ENCODE results near the gene SPATA2L.
A peak's percentile ranks its signal among the peaks of the same experiment; 100 is the strongest.
"Not testable (repeated sequence)": the region's sequence is repeated elsewhere in the genome, so short reads cannot be mapped to it uniquely, and the experiment has no call there.

SPATA2L gene

DNA sequence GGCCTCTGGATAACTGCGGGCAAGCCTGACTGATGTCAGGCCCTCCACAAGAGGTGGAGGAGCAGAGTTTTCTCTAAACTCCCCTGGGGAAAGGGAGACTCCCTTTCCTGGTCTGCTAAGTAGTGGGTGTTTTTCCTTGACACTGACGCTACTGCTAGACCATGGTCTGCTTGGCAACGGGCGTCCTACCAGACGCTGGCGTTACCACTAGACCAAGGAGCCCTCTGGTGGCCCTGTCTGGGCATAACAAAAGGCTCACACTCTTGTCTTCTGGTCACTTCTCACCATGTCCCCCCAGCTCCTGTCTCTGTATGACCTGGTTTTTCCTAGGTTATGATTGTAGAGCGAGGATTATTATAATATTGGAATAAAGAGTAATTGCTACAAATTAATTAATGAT lies 34.5 kb downstream of the SPATA2L start:
- not testable (repeated sequence) for H3K27ac ChIP-seq

DNA sequence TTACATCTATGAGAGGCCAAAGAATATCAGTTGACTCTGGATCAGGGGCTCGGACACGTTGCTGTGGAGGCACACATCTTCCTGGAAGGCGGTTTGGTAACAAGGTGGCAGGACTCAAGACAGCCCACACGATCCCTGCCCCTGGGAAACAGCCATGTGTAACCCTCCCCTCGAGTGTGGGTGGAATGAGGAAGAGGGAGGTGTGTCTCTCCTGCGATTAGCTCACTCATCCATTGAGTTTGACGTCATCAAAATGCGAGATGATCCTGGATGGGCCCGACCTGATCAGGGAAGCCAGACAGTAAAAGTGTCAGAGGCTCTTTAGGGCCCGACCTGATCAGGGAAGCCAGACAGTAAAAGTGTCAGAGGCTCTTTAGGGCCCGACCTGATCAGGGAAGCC lies 37.3 kb downstream of the SPATA2L start:
- H3K27ac ChIP-seq = not testable (repeated sequence)

More for the DNA sequence above, 34.5 kb downstream of the SPATA2L start:
- TF ChIP-seq, protein P1, sequence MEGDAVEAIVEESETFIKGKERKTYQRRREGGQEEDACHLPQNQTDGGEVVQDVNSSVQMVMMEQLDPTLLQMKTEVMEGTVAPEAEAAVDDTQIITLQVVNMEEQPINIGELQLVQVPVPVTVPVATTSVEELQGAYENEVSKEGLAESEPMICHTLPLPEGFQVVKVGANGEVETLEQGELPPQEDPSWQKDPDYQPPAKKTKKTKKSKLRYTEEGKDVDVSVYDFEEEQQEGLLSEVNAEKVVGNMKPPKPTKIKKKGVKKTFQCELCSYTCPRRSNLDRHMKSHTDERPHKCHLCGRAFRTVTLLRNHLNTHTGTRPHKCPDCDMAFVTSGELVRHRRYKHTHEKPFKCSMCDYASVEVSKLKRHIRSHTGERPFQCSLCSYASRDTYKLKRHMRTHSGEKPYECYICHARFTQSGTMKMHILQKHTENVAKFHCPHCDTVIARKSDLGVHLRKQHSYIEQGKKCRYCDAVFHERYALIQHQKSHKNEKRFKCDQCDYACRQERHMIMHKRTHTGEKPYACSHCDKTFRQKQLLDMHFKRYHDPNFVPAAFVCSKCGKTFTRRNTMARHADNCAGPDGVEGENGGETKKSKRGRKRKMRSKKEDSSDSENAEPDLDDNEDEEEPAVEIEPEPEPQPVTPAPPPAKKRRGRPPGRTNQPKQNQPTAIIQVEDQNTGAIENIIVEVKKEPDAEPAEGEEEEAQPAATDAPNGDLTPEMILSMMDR (conservative IDR thresholded peaks at IDR 0.05) = peak; percentile 60; the same call in 1 of the 2 replicates

DNA sequence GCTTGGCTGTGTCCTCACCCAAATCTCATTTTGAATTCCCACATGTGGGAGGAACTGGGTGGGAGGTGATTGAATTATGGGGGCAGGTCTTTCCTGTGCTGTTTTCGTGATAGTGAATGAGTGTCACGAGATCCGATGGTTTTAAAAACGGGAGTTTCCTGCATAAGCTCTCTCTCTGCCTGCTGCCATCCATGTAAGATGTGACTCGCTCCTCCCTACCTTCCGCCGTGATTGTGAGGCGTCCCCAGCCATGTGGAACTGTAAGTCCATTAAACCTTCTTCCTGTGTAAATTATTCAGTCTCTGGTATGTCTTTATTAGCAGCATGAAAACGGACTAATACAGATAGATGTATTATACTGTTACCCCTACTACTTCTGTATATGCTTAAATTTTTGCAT lies 40.3 kb downstream of the SPATA2L start:
- TF ChIP-seq, protein P1 (conservative IDR thresholded peaks at IDR 0.05) = no peak
- no peak for TF ChIP-seq ZFX (IDR thresholded peaks at IDR 0.05)
- no peak overlapping the region for H3K27ac ChIP-seq

DNA sequence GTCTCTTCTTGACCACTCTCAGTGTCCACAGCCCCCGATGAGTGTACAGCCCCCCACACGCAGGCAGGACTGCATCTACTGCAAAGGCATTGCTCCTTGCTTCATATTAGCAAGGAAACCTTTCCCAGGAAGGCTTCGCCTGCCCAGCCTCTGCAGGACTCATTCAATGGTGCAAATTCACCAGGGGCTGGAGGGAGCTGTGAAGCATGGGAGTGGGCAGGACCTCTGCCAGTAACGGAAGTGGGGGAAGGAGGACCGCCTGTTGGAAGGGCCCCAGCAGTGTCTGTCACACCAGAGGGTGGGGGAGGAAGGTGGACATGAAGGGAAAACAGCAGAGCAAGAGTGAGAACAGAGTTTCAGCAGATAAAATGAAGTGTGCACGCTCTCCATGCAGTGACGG lies 41.4 kb downstream of the SPATA2L start:
- H3K27ac ChIP-seq = no peak overlapping the region
- TF ChIP-seq ZFX (IDR thresholded peaks at IDR 0.05) = no peak
- TF ChIP-seq, protein P1 (conservative IDR thresholded peaks at IDR 0.05) = no peak

DNA sequence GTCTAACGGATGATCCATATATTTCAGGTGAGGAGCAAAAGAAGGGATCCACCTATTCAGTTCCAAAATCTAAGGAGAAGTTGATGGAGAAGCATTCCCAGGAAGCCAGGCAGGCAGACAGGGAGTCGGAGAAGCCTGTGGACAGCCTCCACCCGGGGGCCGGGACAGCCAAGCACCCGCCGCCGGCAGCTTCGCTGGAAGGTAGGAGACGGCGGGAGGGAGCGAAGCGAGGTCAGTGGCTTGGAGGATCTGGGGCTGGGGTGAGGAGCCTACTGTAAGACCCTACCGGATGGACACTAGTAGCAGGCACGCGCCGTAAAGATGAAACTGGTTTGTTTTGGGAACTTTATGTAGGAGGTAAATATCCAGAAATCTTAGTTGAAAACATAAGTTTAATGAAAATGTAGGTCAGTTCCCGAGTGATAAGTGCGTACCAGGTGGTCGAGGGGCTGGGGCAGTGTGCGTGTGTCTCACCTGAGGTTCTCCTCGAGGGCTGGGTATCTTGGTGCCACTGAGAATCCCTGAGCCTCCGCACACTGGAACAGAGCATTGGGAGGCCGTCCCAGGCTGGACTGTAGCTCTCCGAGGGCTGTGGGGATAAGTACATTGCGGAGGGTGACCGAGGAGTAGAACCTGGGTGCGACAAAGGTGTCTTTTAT lies 43.2 kb downstream of the SPATA2L start:
- TF ChIP-seq, protein P1 (conservative IDR thresholded peaks at IDR 0.05) = no peak
- TF ChIP-seq ZFX (IDR thresholded peaks at IDR 0.05) = no peak
- H3K27ac ChIP-seq = peak overlapping the region; percentile 86

DNA sequence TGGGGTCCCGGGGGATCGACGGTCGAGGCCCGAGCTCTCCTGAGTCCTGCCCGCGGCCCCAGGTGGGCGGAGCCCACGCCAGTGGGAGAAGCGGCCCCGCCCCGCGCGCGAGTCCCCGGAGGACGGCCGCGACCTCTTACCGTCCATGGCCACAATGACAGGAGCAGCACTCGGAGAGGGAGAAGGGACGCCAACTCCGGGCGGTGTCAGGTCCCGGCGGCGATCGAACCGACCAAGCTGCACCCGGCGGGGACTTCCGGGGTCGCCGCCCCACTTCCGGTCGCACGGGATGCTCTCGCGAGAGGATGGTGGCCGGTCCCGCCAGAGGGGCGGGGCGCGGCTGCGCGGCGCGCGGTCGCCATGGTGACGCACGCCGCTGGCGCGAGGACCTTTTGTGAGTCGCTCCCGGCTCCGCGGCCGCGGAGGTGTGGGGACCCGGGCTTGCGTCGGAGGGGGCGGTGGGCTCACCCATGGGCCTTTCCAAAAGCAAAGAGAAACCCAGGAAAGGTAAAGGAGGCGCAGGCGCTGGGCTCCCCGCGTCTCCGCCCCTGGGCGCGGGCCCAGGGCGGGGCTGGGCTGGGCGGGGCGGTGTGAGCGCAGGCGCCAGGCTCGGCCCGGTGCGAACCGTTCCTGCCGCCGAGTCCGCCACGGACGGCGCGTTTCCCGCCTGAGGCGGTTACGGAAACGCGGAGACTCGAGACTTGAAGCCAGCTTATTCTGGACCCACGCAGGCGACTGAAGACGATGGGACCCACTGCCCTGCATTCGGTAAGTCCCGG lies 43.9 kb downstream of the SPATA2L start, which contains the start of the genes CHMP1A and SPATA33:
Gene CHMP1A, minus strand, starts transcription at position 267 of the 779 bp plus-strand sequence. Its CDS starts 120 bp downstream, at position 147.
Gene SPATA33, plus strand, starts transcription at position 395 of the 779 bp plus-strand sequence. Its CDS starts 76 bp downstream, at position 471.
- peak within 1 kb of the TSS; percentile 86 for H3K27ac ChIP-seq
- TF ChIP-seq ZFX (IDR thresholded peaks at IDR 0.05) = 0 out of 2 replicates have a peak, but pooled peaks have one; percentile 27
- TF ChIP-seq, protein P1 (conservative IDR thresholded peaks at IDR 0.05) = no peak

DNA sequence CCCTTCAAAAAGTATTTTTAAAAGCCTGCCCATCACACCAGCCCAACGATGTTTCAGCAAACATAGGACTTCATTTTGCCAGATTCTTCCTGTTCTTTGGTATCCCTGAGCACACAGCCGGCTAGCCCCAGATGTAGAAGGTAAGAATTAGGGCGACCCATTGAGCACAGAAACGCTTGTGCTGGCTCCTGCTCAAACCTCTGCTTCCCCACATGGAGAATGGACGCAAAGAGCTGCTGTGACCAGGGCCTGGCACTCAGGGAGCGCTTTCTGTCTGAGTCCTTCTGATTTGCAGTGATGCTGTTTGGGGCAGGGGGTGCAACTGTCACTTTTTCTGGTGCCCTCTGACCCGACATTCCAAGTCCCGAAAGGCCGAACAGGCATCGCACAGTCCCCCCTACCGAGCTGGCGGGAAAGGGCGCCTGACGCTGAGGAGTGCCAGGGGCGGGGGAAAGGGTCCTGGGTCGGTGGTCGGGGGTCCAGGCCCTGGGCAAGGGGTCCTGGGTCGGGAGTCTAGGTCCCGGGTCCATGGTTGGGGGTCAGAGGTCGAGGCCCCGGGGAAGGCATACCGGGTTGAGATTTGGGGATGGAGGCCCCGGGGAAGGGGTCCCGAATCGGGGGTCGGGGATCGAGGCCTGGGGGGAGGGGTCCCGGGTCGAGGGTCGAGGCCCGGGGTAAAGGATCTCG lies 44.9 kb downstream of the SPATA2L start:
- no peak for TF ChIP-seq ZFX (IDR thresholded peaks at IDR 0.05)
- TF ChIP-seq, protein P1 (conservative IDR thresholded peaks at IDR 0.05) = no peak
- H3K27ac ChIP-seq = peak overlapping the region; percentile 86

Data from C4-2B (cell line).